Spleen (tissue), 11 donors: ENCODE data around the gene ESRRB. TPM values are rescaled to one million over a fixed set of nuclear protein-coding genes. Genes with fewer than 3 reads are reported as not detected.

Source experiments
- DNase-seq: peaks from one replicate; pipeline ENCODE4 v3.0.0-alpha.2; 2020
- H3K27ac ChIP-seq, 8 donors: fragments of 200-600 bp; sonication (generic) in 7 of 8; 1 replicate in 4 of 8; 2 replicates in 4 of 8; pipeline versions ENCODE4 v1.5.0 to v1.8.0; 2016 to 2021; ENCODE audit warnings: inconsistent platforms in 4 of 8, mild to moderate bottlenecking in 4 of 8, moderate library complexity in 1 of 8
- H3K27me3 ChIP-seq, 7 donors: fragments of 200-600 bp; sonication (generic) in 6 of 7; replicated peaks in 1 of 7; 1 replicate in 4 of 7; 2 replicates in 3 of 7; pipeline versions ENCODE4 v1.5.0 to v1.8.0; 2016 to 2021; ENCODE audit warnings: inconsistent platforms in 3 of 7, mild to moderate bottlenecking in 1 of 7
- H3K36me3 ChIP-seq, 6 donors: fragments of 200-600 bp; sonication (generic) in 5 of 6; 1 replicate in 4 of 6; 2 replicates in 2 of 6; pipeline versions ENCODE4 v1.5.0 to v1.8.0; 2016 to 2021; ENCODE audit warnings: inconsistent platforms in 2 of 6
- H3K4me1 ChIP-seq, 6 donors: fragments of 200-600 bp; sonication (generic) in 5 of 6; 1 replicate in 3 of 6; 2 replicates in 3 of 6; pipeline versions ENCODE4 v1.5.0 to v1.8.0; 2016 to 2021; ENCODE audit warnings: inconsistent platforms in 3 of 6
- H3K4me3 ChIP-seq, 8 donors: fragments of 200-600 bp; sonication (generic) in 7 of 8; 1 replicate in 4 of 8; 2 replicates in 4 of 8; pipeline versions ENCODE4 v1.5.0 to v1.8.0; 2016 to 2021; ENCODE audit warnings: inconsistent platforms in 4 of 8, mild to moderate bottlenecking in 4 of 8, moderate library complexity in 2 of 8
- H3K9me3 ChIP-seq, 8 donors: fragments of 200-600 bp; sonication (generic) in 7 of 8; 1 replicate in 4 of 8; 2 replicates in 4 of 8; pipeline versions ENCODE4 v1.5.0 to v1.8.0; 2016 to 2021; ENCODE audit warnings: inconsistent platforms in 4 of 8
- CTCF ChIP-seq, 11 experiments: fragments of 200-600 bp in 7 of 11; fragments of 450-650 bp in 4 of 11; sonication (generic) in 4 of 11; IDR thresholded peaks in 8 of 11; conservative IDR thresholded peaks in 3 of 11; 1 replicate in 7 of 11; 2 replicates in 4 of 11; pipeline versions ENCODE4 v1.4.0 to v1.8.0; 2016 to 2021; ENCODE audit warnings: antibody characterized with exemption in 11 of 11, inconsistent platforms in 4 of 11, mild to moderate bottlenecking in 1 of 11
- POLR2A ChIP-seq, 3 donors: fragments of 450-650 bp; IDR thresholded peaks; one replicate each; pipeline ENCODE4 v1.5.1; 2017; ENCODE audit warnings: antibody characterized with exemption in 3 of 3, mild to moderate bottlenecking in 1 of 3
- POLR2AphosphoS5 ChIP-seq, 3 donors: sonication (generic); formaldehyde crosslinking; IDR thresholded peaks; one replicate each; pipeline ENCODE4 v1.5.1; 2017; ENCODE audit warnings: antibody characterized with exemption in 3 of 3
- WGBS, 5 donors: extraction: QIAGEN DNeasy Blood & Tissue Kit in 3 of 5; methylation state at CpG; one replicate each; pipeline versions ENCODE4 v1.1.5 to v1.1.7; 2013 to 2018; 5-methylcytosine and 5-hydroxymethylcytosine counted together
- intact Hi-C: fragments of 100-400 bp; cut with DNase I; formaldehyde crosslinking; loops from one replicate; pipeline ENCODE4 v1.15.0; 2023; ENCODE audit warnings: low total_unique reads
- polyA plus RNA-seq, 3 donors: library from polyadenylated mRNA; stranded (reverse); fragments of 200-250 nt; gene quantifications; one replicate each; pipeline ENCODE4 v1.2.1, GENCODE V29; 2013
- total RNA-seq, 7 donors: library from RNA; depleted of rRNA in 3 of 7; stranded (reverse); fragments of >200 nt in 3 of 7; fragmentation: NEBNext Ultra II Directional in 4 of 7; extraction: Animal tissue kit (Norgen Biotek cat#: 25700) in 4 of 7; gene quantifications; one replicate each; pipeline versions ENCODE4 v1.1.0 to v1.2.1, GENCODE V29; 2016 to 2021
- donor health status: healthy with polysubstance abuse.
- donor health status: DM: no; HTN: no; CAD: no; lungs with moderate emphysema.
- donor health status: DM: no; HTN: no; CAD: no.
- donor health status: Bipolar disorder and iron deficiency.
- donor health status: healthy.
- donor health status: DM: no; HTN: no; CAD: no.
- donor health status: DM: yes; HTN: yes; CAD: no.

The ESRRB gene
- total and polyA plus RNA-seq, 10 donors, result 0.10 to 1.1 (median 0.72) TPM; not detected in 1

- no peak for DNase-seq
- intact Hi-C loops, result no loop called here
- Histone ChIP-seq H3K9me3 (no peaks in the 10 kb centered on the region), H3K27ac (no peak overlapping the region), H3K27me3 (peaks cover 0 to 94% (median 38%) of the 10 kb centered on the region in 7 donors), H3K4me1 (peaks cover 7 to 20% (median 13%) of the 10 kb centered on the region in 6 donors), H3K4me3 (no peak overlapping the region), H3K36me3 (no peaks in the 10 kb centered on the region)
- TF ChIP-seq POLR2A (IDR thresholded peaks at IDR 0.05), result no peak
- TF ChIP-seq POLR2AphosphoS5 (IDR thresholded peaks at IDR 0.05), result no peak
- no peak for TF ChIP-seq CTCF (IDR thresholded peaks at IDR 0.05 in 8 of 11, conservative IDR thresholded peaks at IDR 0.05 in 3 of 11)
- WGBS, 5 donors, result 63 to 88% (median 75%) methylated on average over 3 of the region's 3 CpGs
These were observed 2.5 kb upstream of the ESRRB start for GRCh38 chr14:76373456-76373855.

- TF ChIP-seq POLR2AphosphoS5 (IDR thresholded peaks at IDR 0.05), result no peak
- TF ChIP-seq CTCF (IDR thresholded peaks at IDR 0.05 in 8 of 11, conservative IDR thresholded peaks at IDR 0.05 in 3 of 11), result no peak
- no peak for TF ChIP-seq POLR2A (IDR thresholded peaks at IDR 0.05)
- Histone ChIP-seq H3K9me3 (no peaks in the 10 kb centered on the region), H3K27ac (no peak overlapping the region), H3K27me3 (peaks cover 0 to 95% (median 46%) of the 10 kb centered on the region in 7 donors), H3K36me3 (no peaks in the 10 kb centered on the region), H3K4me3 (no peak overlapping the region), H3K4me1 (peaks cover 7 to 20% (median 13%) of the 10 kb centered on the region in 6 donors)
- WGBS, 5 donors, result 31 to 49% (median 40%) methylated on average over 7 of the region's 7 CpGs
- no peak for DNase-seq
- intact Hi-C loops, result no loop called here
These were observed 453 bp upstream of the ESRRB start for GRCh38 chr14:76375484-76375883.

GRCh38 chr14:76376409-76376877 lies 506 bp downstream of the ESRRB start:
- no peak for DNase-seq
- Histone ChIP-seq H3K4me3 (peak overlapping the region in 6 of 8 donors; percentile 11 to 59 (median 24)), H3K27me3 (peaks cover 0 to 98% (median 48%) of the 10 kb centered on the region in 7 donors), H3K27ac (no peak overlapping the region), H3K9me3 (no peaks in the 10 kb centered on the region), H3K4me1 (peaks cover 7 to 20% (median 13%) of the 10 kb centered on the region in 6 donors), H3K36me3 (no peaks in the 10 kb centered on the region)
- no peak for TF ChIP-seq POLR2AphosphoS5 (IDR thresholded peaks at IDR 0.05)
- TF ChIP-seq POLR2A (IDR thresholded peaks at IDR 0.05), result no peak
- no peak for TF ChIP-seq CTCF (IDR thresholded peaks at IDR 0.05 in 8 of 11, conservative IDR thresholded peaks at IDR 0.05 in 3 of 11)
- intact Hi-C loops, result no loop called here
- 1 to 4% (median 3%) methylated on average over 16 of the region's 16 CpGs for WGBS, 5 donors

GRCh38 chr14:76376878-76377734 lies 1.2 kb downstream of the ESRRB start:
- peaks cover 7 to 20% (median 13%) of the 10 kb centered on the region in 6 donors for H3K4me1 ChIP-seq
- no peaks in the 10 kb centered on the region for H3K36me3 ChIP-seq
- intact Hi-C loops, result no loop called here
- peak overlapping the region in 7 of 8 donors; percentile 4 to 59 (median 16) for H3K4me3 ChIP-seq
- no peaks in the 10 kb centered on the region for H3K9me3 ChIP-seq
- H3K27ac ChIP-seq, result no peak overlapping the region
- 1 to 4% (median 3%) methylated on average over 47 to 80 of the region's 80 CpGs for WGBS, 5 donors
- DNase-seq, result no peak
- peaks cover 0 to 98% (median 48%) of the 10 kb centered on the region in 7 donors for H3K27me3 ChIP-seq
- no peak for TF ChIP-seq POLR2A (IDR thresholded peaks at IDR 0.05)
- no peak for TF ChIP-seq CTCF (IDR thresholded peaks at IDR 0.05 in 8 of 11, conservative IDR thresholded peaks at IDR 0.05 in 3 of 11)
- no peak for TF ChIP-seq POLR2AphosphoS5 (IDR thresholded peaks at IDR 0.05)
